Ecto neural progenitor cell (in vitro differentiated cells): ENCODE data around the gene SERPINA1.
"Not testable (repeated sequence)": the region's sequence is repeated elsewhere in the genome, so short reads cannot be mapped to it uniquely, and the experiment has no call there.

Experiments
- DNase-seq: peaks from one replicate; pipeline ENCODE4 v3.0.0-alpha.2; 2018; ENCODE audit warnings: low spot score

The SERPINA1 gene

GRCh38 chr14:94369766-94370523, 18.5 kb downstream of the SERPINA1 start:
- DNase-seq = not testable (repeated sequence)

- DNase-seq = no peak
These were observed 19.4 kb downstream of the SERPINA1 start for GRCh38 chr14:94368956-94369355.

GRCh38 chr14:94368243-94368590, 20.2 kb downstream of the SERPINA1 start:
- DNase-seq = no peak

- DNase-seq = no peak
These were observed 20.8 kb downstream of the SERPINA1 start for GRCh38 chr14:94367347-94368242.

GRCh38 chr14:94366146-94366915, 22.1 kb downstream of the SERPINA1 start, which contains the start of gene SERPINA2:
TSS of gene SERPINA2 (minus strand) at chr14:94366698.
- no peak for DNase-seq

GRCh38 chr14:94365624-94366023, 22.8 kb downstream of the SERPINA1 start:
- no peak for DNase-seq

- DNase-seq = no peak
These were observed 23.4 kb downstream of the SERPINA1 start for GRCh38 chr14:94364964-94365363.

GRCh38 chr14:94364037-94364436, 24.4 kb downstream of the SERPINA1 start:
- no peak for DNase-seq

- DNase-seq = no peak
These were observed 25.2 kb downstream of the SERPINA1 start for GRCh38 chr14:94363151-94363624.

- DNase-seq = no peak
These were observed 25.7 kb downstream of the SERPINA1 start for GRCh38 chr14:94362614-94363133.

GRCh38 chr14:94361682-94362081, 26.7 kb downstream of the SERPINA1 start:
- DNase-seq = peak; percentile 29

GRCh38 chr14:94360945-94361565, 27.3 kb downstream of the SERPINA1 start:
- peak; percentile 23 for DNase-seq

- no peak for DNase-seq
These were observed 31.2 kb downstream of the SERPINA1 start for GRCh38 chr14:94357166-94357565.

- DNase-seq = peak; percentile 16
These were observed 31.9 kb downstream of the SERPINA1 start for GRCh38 chr14:94356379-94357056.

- DNase-seq = peak; percentile 65
These were observed 33.1 kb downstream of the SERPINA1 start for GRCh38 chr14:94355191-94355794.

- DNase-seq = no peak
These were observed 33.7 kb downstream of the SERPINA1 start for GRCh38 chr14:94354638-94355185.

- DNase-seq = peak; percentile 17
These were observed 34.2 kb downstream of the SERPINA1 start for GRCh38 chr14:94354190-94354589.

- no peak for DNase-seq
These were observed 39.1 kb downstream of the SERPINA1 start for GRCh38 chr14:94349276-94349675.

GRCh38 chr14:94348836-94349235, 39.6 kb downstream of the SERPINA1 start:
- no peak for DNase-seq

GRCh38 chr14:94346841-94347240, 41.6 kb downstream of the SERPINA1 start:
- DNase-seq = no peak
